Measurements from ENCODE around the gene TMEM143. TPM values are rescaled to one million over a fixed set of nuclear protein-coding genes. Genes with fewer than 3 reads are reported as not detected.

The TMEM143 gene
- total RNA-seq, 2 experiments from 2014 or later = 9.4 to 11.0 TPM

DNA sequence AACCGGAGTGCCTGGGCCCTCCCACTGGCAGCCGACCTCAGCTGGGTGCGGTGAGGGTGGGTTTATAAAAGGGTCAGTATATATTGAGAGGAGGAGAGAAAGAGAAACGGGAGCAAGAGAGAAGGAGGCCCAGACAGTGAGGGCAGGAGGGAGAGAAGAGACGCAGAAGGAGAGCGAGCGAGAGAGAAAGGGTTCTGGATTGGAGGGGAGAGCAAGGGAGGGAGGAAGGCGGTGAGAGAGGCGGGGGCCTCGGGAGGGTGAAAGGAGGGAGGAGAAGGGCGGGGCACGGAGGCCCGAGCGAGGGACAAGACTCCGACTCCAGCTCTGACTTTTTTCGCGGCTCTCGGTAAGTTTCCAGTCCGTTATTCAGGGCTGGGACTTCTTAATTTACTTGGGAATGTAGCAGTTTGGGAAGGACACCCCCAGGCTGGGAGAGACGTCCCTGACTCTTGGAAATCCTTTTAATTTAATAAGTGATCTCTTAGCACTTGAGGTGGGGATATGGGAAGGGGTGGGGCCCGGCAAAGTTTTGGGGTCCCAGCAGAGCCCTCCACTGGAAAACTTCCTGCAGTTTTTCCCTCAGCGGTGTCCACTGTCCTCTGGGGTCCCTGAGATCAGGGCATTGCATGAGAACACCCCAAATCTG lies 38.4 kb downstream of the TMEM143 start, which contains the start of gene EMP3:
TSS of gene EMP3 (plus strand) at position 288 of the 646 bp plus-strand sequence. CDS start 1,293 bp downstream, outside the sequence.
- H3K36me3 Mint-ChIP-seq (ENCODE audit: low read depth) = peaks cover 61% of the 10 kb centered on the region
- H3K27me3 ChIP-seq (ENCODE audit: control insufficient read depth in 1 of 2, insufficient read depth in 2 of 2, low read length in 2 of 2) = no peaks in the 10 kb centered on the region
- peaks cover 90% of the 10 kb centered on the region for H3K4me1 ChIP-seq (ENCODE audit: insufficient read depth, low read length)
- H3K9me3 ChIP-seq (ENCODE audit: control insufficient read depth in 1 of 2, insufficient read depth in 1 of 2, low read length in 2 of 2) = no peaks in the 10 kb centered on the region
- peaks cover 32% of the 10 kb centered on the region for H3K36me3 ChIP-seq (ENCODE audit: insufficient read depth, low read length)
- no peaks in the 10 kb centered on the region for H3K9me3 Mint-ChIP-seq
- TF ChIP-seq, protein P1, sequence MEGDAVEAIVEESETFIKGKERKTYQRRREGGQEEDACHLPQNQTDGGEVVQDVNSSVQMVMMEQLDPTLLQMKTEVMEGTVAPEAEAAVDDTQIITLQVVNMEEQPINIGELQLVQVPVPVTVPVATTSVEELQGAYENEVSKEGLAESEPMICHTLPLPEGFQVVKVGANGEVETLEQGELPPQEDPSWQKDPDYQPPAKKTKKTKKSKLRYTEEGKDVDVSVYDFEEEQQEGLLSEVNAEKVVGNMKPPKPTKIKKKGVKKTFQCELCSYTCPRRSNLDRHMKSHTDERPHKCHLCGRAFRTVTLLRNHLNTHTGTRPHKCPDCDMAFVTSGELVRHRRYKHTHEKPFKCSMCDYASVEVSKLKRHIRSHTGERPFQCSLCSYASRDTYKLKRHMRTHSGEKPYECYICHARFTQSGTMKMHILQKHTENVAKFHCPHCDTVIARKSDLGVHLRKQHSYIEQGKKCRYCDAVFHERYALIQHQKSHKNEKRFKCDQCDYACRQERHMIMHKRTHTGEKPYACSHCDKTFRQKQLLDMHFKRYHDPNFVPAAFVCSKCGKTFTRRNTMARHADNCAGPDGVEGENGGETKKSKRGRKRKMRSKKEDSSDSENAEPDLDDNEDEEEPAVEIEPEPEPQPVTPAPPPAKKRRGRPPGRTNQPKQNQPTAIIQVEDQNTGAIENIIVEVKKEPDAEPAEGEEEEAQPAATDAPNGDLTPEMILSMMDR (IDR thresholded peaks at IDR 0.05) = no peak
- CTCF ChIA-PET = interaction anchor here (1.7 to 8.5 kb wide), 2 partner anchors 8 to 66 kb away, joined by 8 to 159 read pairs; partner anchors contain the start of gene KDELR1
- H3K4me3 Mint-ChIP-seq = peak within 1 kb of the TSS; percentile 96
- intact Hi-C loops (cut with DNase I, micrococcal nuclease) = loop anchor here (1.0 to 10.0 kb wide), 3 partner anchors 8 to 1541 kb away; partner anchors contain the start of genes KDELR1 (in 1 of the 2) and SLC1A5 (in 1 of the 2)
- H3K27ac ChIP-seq (ENCODE audit: low read depth in 1 of 2, low read length in 2 of 2) = peak within 1 kb of the TSS; percentile 94 to 100
- peak within 1 kb of the TSS; percentile 88 for H3K4me3 ChIP-seq (ENCODE audit: low read length)
- peak; percentile 76 to 94 (median 85) for DNase-seq
- peak within 1 kb of the TSS; percentile 99 for H3K27ac Mint-ChIP-seq
- peaks cover 93% of the 10 kb centered on the region for H3K4me1 Mint-ChIP-seq (ENCODE audit: low read depth)
- H3K27me3 Mint-ChIP-seq = no peaks in the 10 kb centered on the region
- peak; percentile 43 for ATAC-seq (ENCODE audit: poor library complexity)
- POLR2A ChIA-PET = interaction anchor here (1.0 to 8.4 kb wide), 8 partner anchors 9 to 1315 kb away, joined by 3 to 360 read pairs (median 3); partner anchors contain the start of genes CARD8, RPL18, RRAS and SPHK2

DNA sequence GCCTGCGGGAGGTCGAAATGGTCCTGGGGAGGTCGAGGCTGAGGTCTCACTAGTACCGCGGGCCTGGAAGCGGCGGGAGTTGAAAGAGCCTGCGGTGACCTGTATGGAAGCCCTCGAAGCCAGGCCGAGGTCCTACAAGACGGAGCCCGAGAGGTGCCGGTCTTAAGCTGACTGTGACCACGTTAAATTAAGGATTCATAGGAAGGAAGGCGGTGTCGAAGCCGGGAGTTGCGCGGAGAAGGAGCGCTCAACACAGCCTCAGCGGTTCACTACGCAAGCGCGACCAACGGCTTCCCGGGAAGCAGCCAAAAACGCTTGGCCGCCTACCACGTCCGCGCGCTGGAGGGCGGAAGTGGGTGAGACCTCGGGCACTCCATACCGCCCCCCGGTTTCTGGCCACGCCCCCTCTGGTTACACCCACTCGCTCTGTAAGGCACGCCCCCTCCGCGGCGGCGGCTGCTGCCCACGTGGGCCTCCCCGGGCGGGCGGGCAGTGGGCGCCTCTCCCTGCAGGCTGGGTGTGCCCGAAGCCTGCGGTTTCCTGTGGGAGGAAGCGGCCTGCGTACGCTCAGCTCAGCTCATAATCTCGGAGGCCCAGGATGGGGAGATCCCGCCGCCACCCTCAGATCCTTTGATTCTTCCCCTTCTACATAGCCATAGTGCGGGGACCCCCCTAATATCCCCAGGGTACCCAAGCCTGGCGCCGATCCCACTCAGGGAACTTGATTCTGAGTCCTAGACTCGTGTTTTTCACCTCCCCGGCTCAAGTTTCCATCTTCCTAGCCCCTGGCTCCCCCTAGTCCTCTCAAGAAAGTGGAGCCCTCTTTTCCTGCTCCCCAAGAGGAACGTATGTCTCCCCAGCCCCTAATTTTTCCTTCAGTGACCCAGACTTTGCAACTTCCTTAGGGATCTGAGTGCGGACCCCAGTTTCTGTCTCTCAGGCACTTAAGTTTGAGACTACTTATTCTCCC lies 41.8 kb downstream of the TMEM143 start:
- H3K36me3 ChIP-seq (ENCODE audit: insufficient read depth, low read length) = no peaks in the 10 kb centered on the region
- Mint-ChIP-seq H3K36me3 (ENCODE audit: low read depth) (peaks cover 27% of the 10 kb centered on the region), H3K4me1 (ENCODE audit: low read depth) (peaks cover 68% of the 10 kb centered on the region), H3K9me3 (no peaks in the 10 kb centered on the region), H3K27me3 (no peaks in the 10 kb centered on the region), H3K27ac (peak overlapping the region; percentile 99), H3K4me3 (peak overlapping the region; percentile 93)
- intact Hi-C loops (cut with DNase I, micrococcal nuclease) = loop anchor here in 1 of 2 experiments (2.0 to 10.0 kb wide), 4 partner anchors 69 to 1537 kb away; partner anchors contain the start of genes KDELR1, LMTK3 and SLC1A5
- H3K27me3 ChIP-seq (ENCODE audit: control insufficient read depth in 1 of 2, insufficient read depth in 2 of 2, low read length in 2 of 2) = no peaks in the 10 kb centered on the region
- DNase-seq (peak; percentile 98 to 100 (median 100)), ATAC-seq (ENCODE audit: poor library complexity) (peak; percentile 61)
- H3K9me3 ChIP-seq (ENCODE audit: control insufficient read depth in 1 of 2, insufficient read depth in 1 of 2, low read length in 2 of 2) = no peaks in the 10 kb centered on the region
- CTCF ChIA-PET = interaction anchor here (1.1 to 8.5 kb wide), 2 partner anchors 11 to 70 kb away, joined by 4 to 159 read pairs; partner anchors contain the start of gene KDELR1
- peak overlapping the region; percentile 99 to 100 for H3K27ac ChIP-seq (ENCODE audit: low read depth in 1 of 2, low read length in 2 of 2)
- POLR2A ChIA-PET = interaction anchor here (0.7 to 8.4 kb wide), 13 partner anchors 8 to 315 kb away, joined by 3 to 360 read pairs (median 5); partner anchors contain the start of genes CARD8, DBP, GRWD1 and SYNGR4
- H3K4me1 ChIP-seq (ENCODE audit: insufficient read depth, low read length) = peaks cover 62% of the 10 kb centered on the region
- peak overlapping the region; percentile 76 for H3K4me3 ChIP-seq (ENCODE audit: low read length)
- TF ChIP-seq, protein P1 (IDR thresholded peaks at IDR 0.05) = no peak

DNA sequence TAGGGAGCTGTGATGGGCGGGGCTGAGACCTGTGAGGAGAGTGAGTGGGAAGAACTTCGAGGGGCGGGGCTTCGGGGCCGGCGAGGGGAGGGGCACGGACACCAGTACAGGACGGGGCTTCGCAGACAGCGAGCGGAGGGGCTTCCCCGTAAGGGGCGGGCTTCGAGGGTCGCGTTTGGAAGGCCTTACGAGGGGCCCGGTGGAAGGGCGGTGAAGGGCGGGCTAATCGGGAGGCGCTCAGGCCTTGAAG lies 42.4 kb downstream of the TMEM143 start:
- Histone ChIP-seq H3K9me3 (ENCODE audit: control insufficient read depth in 1 of 2, insufficient read depth in 1 of 2, low read length in 2 of 2) (no peaks in the 10 kb centered on the region), H3K36me3 (ENCODE audit: insufficient read depth, low read length) (no peaks in the 10 kb centered on the region), H3K27ac (ENCODE audit: low read depth in 1 of 2, low read length in 2 of 2) (peak overlapping the region; percentile 99 to 100), H3K27me3 (ENCODE audit: control insufficient read depth in 1 of 2, insufficient read depth in 2 of 2, low read length in 2 of 2) (no peaks in the 10 kb centered on the region), H3K4me3 (ENCODE audit: low read length) (peak overlapping the region; percentile 76), H3K4me1 (ENCODE audit: insufficient read depth, low read length) (peaks cover 56% of the 10 kb centered on the region)
- peak; percentile 47 for ATAC-seq (ENCODE audit: poor library complexity)
- ChIA-PET POLR2A (interaction anchor here (0.6 to 8.4 kb wide), 13 partner anchors 9 to 316 kb away, joined by 3 to 360 read pairs (median 5); partner anchors contain the start of genes CARD8, DBP, GRWD1 and SYNGR4), CTCF (interaction anchor here (1.1 to 8.5 kb wide), 2 partner anchors 12 to 70 kb away, joined by 4 to 159 read pairs; partner anchors contain the start of gene KDELR1)
- Mint-ChIP-seq H3K4me3 (peak overlapping the region; percentile 93), H3K36me3 (ENCODE audit: low read depth) (peaks cover 22% of the 10 kb centered on the region), H3K9me3 (no peaks in the 10 kb centered on the region), H3K27me3 (no peaks in the 10 kb centered on the region), H3K27ac (peak overlapping the region; percentile 99), H3K4me1 (ENCODE audit: low read depth) (peaks cover 63% of the 10 kb centered on the region)
- intact Hi-C loops (cut with DNase I, micrococcal nuclease) = loop anchor here in 1 of 2 experiments (2.0 to 10.0 kb wide), 4 partner anchors 70 to 1536 kb away; partner anchors contain the start of genes KDELR1, LMTK3 and SLC1A5
- TF ChIP-seq, protein P1 (IDR thresholded peaks at IDR 0.05) = no peak
- peak; percentile 87 to 100 (median 97) for DNase-seq
